NCI-H2196 (cell line): ENCODE measurements around the gene GLE1.

Experiments
- DNase-seq: peaks from one replicate; lab custom pipeline; 2025; ENCODE audit not compliant: unreplicated experiment; lab: John Stamatoyannopoulos, UW

GLE1 gene

GRCh38 chr9:128504485-128505413 lies at the start of gene GLE1:
Gene GLE1, plus strand, starts transcription at chr9:128504719. Its CDS starts 87 bp downstream, at chr9:128504806.
- DNase-seq, result peak; percentile 97

- DNase-seq, result no peak
Measured at GRCh38 chr9:128454991-128455390, 49.5 kb upstream of the GLE1 start.

GRCh38 chr9:128455849-128456612 lies 48.5 kb upstream of the GLE1 start, which contains the start of gene ODF2:
Gene ODF2, plus strand, starts transcription at chr9:128456006. Its CDS starts 86 bp downstream, at chr9:128456092.
- DNase-seq, result peak; percentile 97

- peak; percentile 77 for DNase-seq
Measured at GRCh38 chr9:128456613-128457061, 47.9 kb upstream of the GLE1 start.

- no peak for DNase-seq
Measured at GRCh38 chr9:128457207-128457606, 47.3 kb upstream of the GLE1 start.

- DNase-seq, result no peak
Measured at GRCh38 chr9:128459011-128459410, 45.5 kb upstream of the GLE1 start.

- DNase-seq, result no peak
Measured at GRCh38 chr9:128469070-128469469, 35.4 kb upstream of the GLE1 start.

- peak; percentile 26 for DNase-seq
Measured at GRCh38 chr9:128470560-128470959, 34.0 kb upstream of the GLE1 start.

- no peak for DNase-seq
Measured at GRCh38 chr9:128473104-128473503, 31.4 kb upstream of the GLE1 start.

GRCh38 chr9:128475867-128476266 lies 28.7 kb upstream of the GLE1 start:
- DNase-seq, result no peak

- no peak for DNase-seq
Measured at GRCh38 chr9:128479262-128479661, 25.3 kb upstream of the GLE1 start.

- DNase-seq, result no peak
Measured at GRCh38 chr9:128481561-128481960, 23.0 kb upstream of the GLE1 start.

GRCh38 chr9:128482186-128482585 lies 22.3 kb upstream of the GLE1 start:
- no peak for DNase-seq

- no peak for DNase-seq
Measured at GRCh38 chr9:128484686-128485413, 19.7 kb upstream of the GLE1 start.

- DNase-seq, result no peak
Measured at GRCh38 chr9:128485414-128485855, 19.1 kb upstream of the GLE1 start.

GRCh38 chr9:128486201-128486600 lies 18.3 kb upstream of the GLE1 start:
- DNase-seq, result no peak

GRCh38 chr9:128493424-128493823 lies 11.1 kb upstream of the GLE1 start:
- no peak for DNase-seq

GRCh38 chr9:128494108-128494745 lies 10.3 kb upstream of the GLE1 start:
- peak; percentile 67 for DNase-seq

GRCh38 chr9:128494746-128495129 lies 9.8 kb upstream of the GLE1 start:
- no peak for DNase-seq

GRCh38 chr9:128495296-128495695 lies 9.2 kb upstream of the GLE1 start:
- no peak for DNase-seq
